Breast epithelium (tissue), 3 donors: ENCODE results near the gene PAQR4.

ENCODE experiments used
- POLR2A ChIP-seq: fragments of 450-650 bp; IDR thresholded peaks from one replicate; pipeline ENCODE4 v1.6.1; 2016; ENCODE audit warnings: antibody characterized with exemption, mild to moderate bottlenecking, moderate library complexity
- TF ChIP-seq, protein P1 (sequence below), 3 donors: fragments of 450-650 bp; IDR thresholded peaks; one replicate each; pipeline ENCODE4 v1.5.1; 2016 to 2017; ENCODE audit warnings: antibody characterized with exemption in 3 of 3, mild to moderate bottlenecking in 3 of 3, moderate library complexity in 3 of 3

DNA sequence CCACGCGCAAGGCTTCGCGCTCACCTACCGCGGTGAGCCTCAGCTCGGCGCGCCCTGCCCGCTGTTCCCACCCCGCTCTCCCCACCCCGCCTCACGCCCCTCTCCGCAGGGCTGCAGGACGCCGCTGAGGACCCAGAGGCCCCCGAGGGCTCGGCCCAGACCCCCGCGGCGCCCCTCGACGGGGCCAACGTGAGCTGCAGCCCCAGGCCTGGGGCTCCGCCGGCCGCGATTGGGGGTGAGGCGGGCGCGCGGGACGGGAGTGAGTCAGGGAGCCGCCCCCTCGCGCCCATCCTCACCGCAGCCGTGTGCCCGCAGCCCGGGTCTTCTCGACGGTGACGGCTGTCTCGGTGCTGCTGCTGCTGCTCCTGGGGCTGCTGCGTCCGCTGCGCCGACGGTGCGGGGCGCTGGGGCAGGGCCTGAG is 1.9 kb upstream of the PAQR4 start:
- TF ChIP-seq, protein P1, sequence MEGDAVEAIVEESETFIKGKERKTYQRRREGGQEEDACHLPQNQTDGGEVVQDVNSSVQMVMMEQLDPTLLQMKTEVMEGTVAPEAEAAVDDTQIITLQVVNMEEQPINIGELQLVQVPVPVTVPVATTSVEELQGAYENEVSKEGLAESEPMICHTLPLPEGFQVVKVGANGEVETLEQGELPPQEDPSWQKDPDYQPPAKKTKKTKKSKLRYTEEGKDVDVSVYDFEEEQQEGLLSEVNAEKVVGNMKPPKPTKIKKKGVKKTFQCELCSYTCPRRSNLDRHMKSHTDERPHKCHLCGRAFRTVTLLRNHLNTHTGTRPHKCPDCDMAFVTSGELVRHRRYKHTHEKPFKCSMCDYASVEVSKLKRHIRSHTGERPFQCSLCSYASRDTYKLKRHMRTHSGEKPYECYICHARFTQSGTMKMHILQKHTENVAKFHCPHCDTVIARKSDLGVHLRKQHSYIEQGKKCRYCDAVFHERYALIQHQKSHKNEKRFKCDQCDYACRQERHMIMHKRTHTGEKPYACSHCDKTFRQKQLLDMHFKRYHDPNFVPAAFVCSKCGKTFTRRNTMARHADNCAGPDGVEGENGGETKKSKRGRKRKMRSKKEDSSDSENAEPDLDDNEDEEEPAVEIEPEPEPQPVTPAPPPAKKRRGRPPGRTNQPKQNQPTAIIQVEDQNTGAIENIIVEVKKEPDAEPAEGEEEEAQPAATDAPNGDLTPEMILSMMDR (IDR thresholded peaks at IDR 0.05) = no peak
- no peak for TF ChIP-seq POLR2A
